Measurements from ENCODE around the gene TEX10.

- TF ChIP-seq CTCF (IDR thresholded peaks at IDR 0.05) (no peak), POLR2A (IDR thresholded peaks at IDR 0.05) (no peak)
These were observed 58.4 kb downstream of the TEX10 start for GRCh38 chr9:100294341-100294740.
